ENCODE measurements around the gene CAPN14.

CAPN14 gene

DNA sequence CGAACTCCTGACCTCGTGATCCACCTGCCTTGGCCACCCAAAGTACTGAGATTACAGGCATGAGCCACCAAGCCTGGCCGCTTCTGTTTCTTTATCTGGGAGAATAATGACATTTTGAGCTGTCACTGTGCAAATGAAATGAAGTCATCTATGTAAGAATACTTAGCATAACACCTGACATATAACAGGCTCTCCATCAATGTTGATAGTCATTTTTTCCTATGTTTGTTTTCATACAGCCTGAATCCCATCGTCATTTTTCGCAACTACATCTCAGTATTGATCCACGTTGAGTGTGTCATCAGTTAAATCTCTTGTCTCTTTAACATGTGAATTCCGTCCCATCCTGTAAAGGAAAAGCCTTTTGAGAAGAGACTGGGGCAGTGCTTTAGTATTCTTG lies 6.4 kb upstream of the CAPN14 start:
- no peak for ATAC-seq
- no peak for TF ChIP-seq ESRRG (CRISPR knock-in tag; IDR thresholded peaks at IDR 0.05)
- TF ChIP-seq, protein P1, sequence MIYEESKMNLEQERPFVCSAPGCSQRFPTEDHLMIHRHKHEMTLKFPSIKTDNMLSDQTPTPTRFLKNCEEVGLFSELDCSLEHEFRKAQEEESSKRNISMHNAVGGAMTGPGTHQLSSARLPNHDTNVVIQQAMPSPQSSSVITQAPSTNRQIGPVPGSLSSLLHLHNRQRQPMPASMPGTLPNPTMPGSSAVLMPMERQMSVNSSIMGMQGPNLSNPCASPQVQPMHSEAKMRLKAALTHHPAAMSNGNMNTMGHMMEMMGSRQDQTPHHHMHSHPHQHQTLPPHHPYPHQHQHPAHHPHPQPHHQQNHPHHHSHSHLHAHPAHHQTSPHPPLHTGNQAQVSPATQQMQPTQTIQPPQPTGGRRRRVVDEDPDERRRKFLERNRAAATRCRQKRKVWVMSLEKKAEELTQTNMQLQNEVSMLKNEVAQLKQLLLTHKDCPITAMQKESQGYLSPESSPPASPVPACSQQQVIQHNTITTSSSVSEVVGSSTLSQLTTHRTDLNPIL (CRISPR knock-in tag; IDR thresholded peaks at IDR 0.05; ENCODE audit: low read depth) = no peak
- no peak for TF ChIP-seq ZC3H10 (CRISPR knock-in tag; IDR thresholded peaks at IDR 0.05)
- TF ChIP-seq ZFP3 (CRISPR knock-in tag; IDR thresholded peaks at IDR 0.05) = no peak
- TF ChIP-seq BACH2 (CRISPR knock-in tag; IDR thresholded peaks at IDR 0.05; ENCODE audit: borderline replicate concordance) = no peak
- TF ChIP-seq ARNTL (CRISPR knock-in tag; IDR thresholded peaks at IDR 0.05; ENCODE audit: borderline replicate concordance, low read depth) = no peak

- ATAC-seq = no peak
- TF ChIP-seq SNAI2 (CRISPR knock-in tag; IDR thresholded peaks at IDR 0.05) (no peak), OSR1 (CRISPR knock-in tag; IDR thresholded peaks at IDR 0.05) (no peak), POU6F1 (CRISPR knock-in tag; IDR thresholded peaks at IDR 0.05; ENCODE audit: borderline replicate concordance, low read depth) (no peak), TCF4 (CRISPR knock-in tag; IDR thresholded peaks at IDR 0.05; ENCODE audit: borderline replicate concordance) (no peak), ESRRG (CRISPR knock-in tag; IDR thresholded peaks at IDR 0.05) (no peak), BACH2 (CRISPR knock-in tag; IDR thresholded peaks at IDR 0.05; ENCODE audit: borderline replicate concordance) (no peak), ARNTL (CRISPR knock-in tag; IDR thresholded peaks at IDR 0.05; ENCODE audit: borderline replicate concordance, low read depth) (no peak), CSDC2 (CRISPR knock-in tag; IDR thresholded peaks at IDR 0.05) (no peak), TOX (CRISPR knock-in tag; IDR thresholded peaks at IDR 0.05; ENCODE audit: borderline replicate concordance) (no peak), ISL1 (CRISPR knock-in tag; IDR thresholded peaks at IDR 0.05) (no peak), ZC3H10 (CRISPR knock-in tag; IDR thresholded peaks at IDR 0.05) (no peak), GLIS3 (CRISPR knock-in tag; IDR thresholded peaks at IDR 0.05) (no peak), ZFP3 (CRISPR knock-in tag; IDR thresholded peaks at IDR 0.05) (no peak), PPARA (CRISPR knock-in tag; IDR thresholded peaks at IDR 0.05; ENCODE audit: borderline replicate concordance) (no peak)
- TF ChIP-seq, protein P2, sequence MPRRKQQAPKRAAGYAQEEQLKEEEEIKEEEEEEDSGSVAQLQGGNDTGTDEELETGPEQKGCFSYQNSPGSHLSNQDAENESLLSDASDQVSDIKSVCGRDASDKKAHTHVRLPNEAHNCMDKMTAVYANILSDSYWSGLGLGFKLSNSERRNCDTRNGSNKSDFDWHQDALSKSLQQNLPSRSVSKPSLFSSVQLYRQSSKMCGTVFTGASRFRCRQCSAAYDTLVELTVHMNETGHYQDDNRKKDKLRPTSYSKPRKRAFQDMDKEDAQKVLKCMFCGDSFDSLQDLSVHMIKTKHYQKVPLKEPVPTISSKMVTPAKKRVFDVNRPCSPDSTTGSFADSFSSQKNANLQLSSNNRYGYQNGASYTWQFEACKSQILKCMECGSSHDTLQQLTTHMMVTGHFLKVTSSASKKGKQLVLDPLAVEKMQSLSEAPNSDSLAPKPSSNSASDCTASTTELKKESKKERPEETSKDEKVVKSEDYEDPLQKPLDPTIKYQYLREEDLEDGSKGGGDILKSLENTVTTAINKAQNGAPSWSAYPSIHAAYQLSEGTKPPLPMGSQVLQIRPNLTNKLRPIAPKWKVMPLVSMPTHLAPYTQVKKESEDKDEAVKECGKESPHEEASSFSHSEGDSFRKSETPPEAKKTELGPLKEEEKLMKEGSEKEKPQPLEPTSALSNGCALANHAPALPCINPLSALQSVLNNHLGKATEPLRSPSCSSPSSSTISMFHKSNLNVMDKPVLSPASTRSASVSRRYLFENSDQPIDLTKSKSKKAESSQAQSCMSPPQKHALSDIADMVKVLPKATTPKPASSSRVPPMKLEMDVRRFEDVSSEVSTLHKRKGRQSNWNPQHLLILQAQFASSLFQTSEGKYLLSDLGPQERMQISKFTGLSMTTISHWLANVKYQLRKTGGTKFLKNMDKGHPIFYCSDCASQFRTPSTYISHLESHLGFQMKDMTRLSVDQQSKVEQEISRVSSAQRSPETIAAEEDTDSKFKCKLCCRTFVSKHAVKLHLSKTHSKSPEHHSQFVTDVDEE (CRISPR knock-in tag; IDR thresholded peaks at IDR 0.05) = no peak
- TF ChIP-seq, protein P3, sequence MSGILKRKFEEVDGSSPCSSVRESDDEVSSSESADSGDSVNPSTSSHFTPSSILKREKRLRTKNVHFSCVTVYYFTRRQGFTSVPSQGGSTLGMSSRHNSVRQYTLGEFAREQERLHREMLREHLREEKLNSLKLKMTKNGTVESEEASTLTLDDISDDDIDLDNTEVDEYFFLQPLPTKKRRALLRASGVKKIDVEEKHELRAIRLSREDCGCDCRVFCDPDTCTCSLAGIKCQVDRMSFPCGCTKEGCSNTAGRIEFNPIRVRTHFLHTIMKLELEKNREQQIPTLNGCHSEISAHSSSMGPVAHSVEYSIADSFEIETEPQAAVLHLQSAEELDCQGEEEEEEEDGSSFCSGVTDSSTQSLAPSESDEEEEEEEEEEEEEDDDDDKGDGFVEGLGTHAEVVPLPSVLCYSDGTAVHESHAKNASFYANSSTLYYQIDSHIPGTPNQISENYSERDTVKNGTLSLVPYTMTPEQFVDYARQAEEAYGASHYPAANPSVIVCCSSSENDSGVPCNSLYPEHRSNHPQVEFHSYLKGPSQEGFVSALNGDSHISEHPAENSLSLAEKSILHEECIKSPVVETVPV (CRISPR knock-in tag; IDR thresholded peaks at IDR 0.05) = no peak
- TF ChIP-seq, protein P1 (CRISPR knock-in tag; IDR thresholded peaks at IDR 0.05; ENCODE audit: low read depth) = no peak
These were observed 5.7 kb upstream of the CAPN14 start for GRCh38 chr2:31223026-31223425.

DNA sequence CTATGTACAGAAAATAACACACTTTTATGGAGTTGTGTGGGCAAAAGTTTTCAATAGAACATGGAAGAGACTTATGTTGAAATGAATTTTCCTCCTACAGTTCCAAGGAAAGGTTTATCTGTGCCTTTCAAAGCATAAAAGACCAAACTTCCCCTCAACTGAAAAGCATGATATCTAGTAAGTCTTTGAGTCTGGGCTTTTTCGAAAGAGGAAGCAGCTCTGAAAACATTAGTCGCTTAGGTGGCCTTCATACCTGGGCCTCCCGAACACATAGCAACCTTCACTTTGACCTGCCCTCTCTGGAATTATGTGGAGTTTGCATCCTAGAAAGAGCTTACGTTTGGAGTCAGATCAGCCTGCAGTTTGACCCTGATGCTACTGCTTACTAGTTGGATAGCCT lies 4.8 kb upstream of the CAPN14 start:
- ATAC-seq = no peak
- TF ChIP-seq CSDC2 (CRISPR knock-in tag; IDR thresholded peaks at IDR 0.05) (no peak), ZNF70 (CRISPR knock-in tag; IDR thresholded peaks at IDR 0.05) (no peak), TCF4 (CRISPR knock-in tag; IDR thresholded peaks at IDR 0.05; ENCODE audit: borderline replicate concordance) (no peak), GLIS3 (CRISPR knock-in tag; IDR thresholded peaks at IDR 0.05) (no peak), ZFP30 (CRISPR knock-in tag; IDR thresholded peaks at IDR 0.05) (no peak), POU6F1 (CRISPR knock-in tag; IDR thresholded peaks at IDR 0.05; ENCODE audit: borderline replicate concordance, low read depth) (no peak), PPARA (CRISPR knock-in tag; IDR thresholded peaks at IDR 0.05; ENCODE audit: borderline replicate concordance) (no peak), SNAI2 (CRISPR knock-in tag; IDR thresholded peaks at IDR 0.05) (no peak), OSR1 (CRISPR knock-in tag; IDR thresholded peaks at IDR 0.05) (no peak), ISL1 (CRISPR knock-in tag; IDR thresholded peaks at IDR 0.05) (no peak), ZNF565 (CRISPR knock-in tag; conservative IDR thresholded peaks at IDR 0.05; ENCODE audit: low read depth) (no peak), ZC3H10 (CRISPR knock-in tag; IDR thresholded peaks at IDR 0.05) (no peak), ESRRG (CRISPR knock-in tag; IDR thresholded peaks at IDR 0.05) (no peak), ARNTL (CRISPR knock-in tag; IDR thresholded peaks at IDR 0.05; ENCODE audit: borderline replicate concordance, low read depth) (no peak), RARB (CRISPR knock-in tag; IDR thresholded peaks at IDR 0.05) (no peak), ZNF8 (CRISPR knock-in tag; IDR thresholded peaks at IDR 0.05) (no peak), BACH2 (CRISPR knock-in tag; IDR thresholded peaks at IDR 0.05; ENCODE audit: borderline replicate concordance) (no peak)
- TF ChIP-seq, protein P1 (CRISPR knock-in tag; IDR thresholded peaks at IDR 0.05; ENCODE audit: low read depth) = no peak
